Activated T-cell treated with anti-CD3 and anti-CD28 coated beads for 1 hour (primary cell): Measurements from ENCODE around the gene C10orf71.

ENCODE experiments used
- DNase-seq: peaks from one replicate; pipeline ENCODE4 v3.0.0-alpha.2; 2020; ENCODE audit warnings: low read depth

Gene C10orf71

DNA sequence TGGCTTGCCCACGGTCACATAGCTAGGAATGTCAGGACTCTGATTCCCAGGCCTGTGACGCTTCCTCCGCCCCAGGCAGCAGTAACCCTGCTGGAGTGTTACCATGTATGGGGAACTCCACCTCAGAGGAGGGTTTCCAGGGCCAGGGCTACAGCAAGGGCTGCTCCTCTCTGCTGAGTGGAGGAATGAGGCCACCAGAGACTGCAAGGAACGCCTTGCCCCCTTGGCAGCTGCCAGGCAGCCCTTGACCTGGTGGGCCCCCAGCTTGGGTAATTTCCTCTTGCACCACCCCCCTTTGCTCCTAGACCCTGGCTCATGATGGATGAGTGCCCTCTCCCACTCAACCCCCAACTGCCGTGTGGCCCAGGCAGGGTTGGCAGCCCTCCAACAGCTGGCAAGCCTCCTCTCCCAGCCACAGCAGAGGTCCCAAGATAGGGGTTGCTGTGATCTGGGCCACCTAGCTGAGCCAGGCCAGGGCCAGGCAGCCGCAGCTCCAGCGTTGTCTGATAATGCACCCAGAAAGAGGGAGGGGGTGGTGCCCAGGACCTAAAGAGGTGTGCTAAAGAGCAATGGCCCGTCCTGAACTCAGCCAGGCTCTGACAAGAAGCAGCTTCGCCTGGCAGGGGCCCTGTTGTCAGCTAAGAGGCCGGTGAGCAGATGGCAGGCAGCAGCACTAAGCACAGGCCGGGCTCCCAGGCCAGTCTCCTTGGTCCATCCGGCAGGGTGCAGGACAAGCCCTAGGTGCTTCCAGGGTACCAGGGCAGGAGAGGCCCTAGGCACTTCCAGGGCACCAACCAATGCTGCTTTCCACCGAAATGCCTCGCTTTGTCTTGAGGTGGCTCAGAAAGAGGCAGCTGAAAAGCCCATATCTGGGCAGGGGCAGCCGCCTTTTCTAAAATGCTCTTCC is 61.6 kb downstream of the C10orf71 start:
- no peak for DNase-seq

DNA sequence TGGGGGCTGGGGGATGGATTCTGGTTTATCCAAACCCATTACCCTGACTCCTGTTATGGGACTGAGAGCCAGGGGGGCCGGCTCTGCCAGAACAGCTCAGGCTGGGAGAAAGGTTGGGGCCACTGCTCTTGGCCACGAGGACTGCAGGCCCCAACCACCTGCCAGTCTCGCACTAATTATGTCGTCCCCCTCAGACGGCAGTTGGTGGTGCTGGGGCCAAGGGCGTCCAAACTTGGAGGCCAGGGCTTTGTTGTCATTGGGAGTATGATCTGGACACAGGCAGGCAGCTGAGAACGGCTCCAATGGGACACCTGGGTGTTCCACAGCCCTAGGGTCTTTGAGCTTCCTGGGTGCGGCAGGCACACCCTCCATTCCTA is 62.2 kb downstream of the C10orf71 start:
- no peak for DNase-seq

DNA sequence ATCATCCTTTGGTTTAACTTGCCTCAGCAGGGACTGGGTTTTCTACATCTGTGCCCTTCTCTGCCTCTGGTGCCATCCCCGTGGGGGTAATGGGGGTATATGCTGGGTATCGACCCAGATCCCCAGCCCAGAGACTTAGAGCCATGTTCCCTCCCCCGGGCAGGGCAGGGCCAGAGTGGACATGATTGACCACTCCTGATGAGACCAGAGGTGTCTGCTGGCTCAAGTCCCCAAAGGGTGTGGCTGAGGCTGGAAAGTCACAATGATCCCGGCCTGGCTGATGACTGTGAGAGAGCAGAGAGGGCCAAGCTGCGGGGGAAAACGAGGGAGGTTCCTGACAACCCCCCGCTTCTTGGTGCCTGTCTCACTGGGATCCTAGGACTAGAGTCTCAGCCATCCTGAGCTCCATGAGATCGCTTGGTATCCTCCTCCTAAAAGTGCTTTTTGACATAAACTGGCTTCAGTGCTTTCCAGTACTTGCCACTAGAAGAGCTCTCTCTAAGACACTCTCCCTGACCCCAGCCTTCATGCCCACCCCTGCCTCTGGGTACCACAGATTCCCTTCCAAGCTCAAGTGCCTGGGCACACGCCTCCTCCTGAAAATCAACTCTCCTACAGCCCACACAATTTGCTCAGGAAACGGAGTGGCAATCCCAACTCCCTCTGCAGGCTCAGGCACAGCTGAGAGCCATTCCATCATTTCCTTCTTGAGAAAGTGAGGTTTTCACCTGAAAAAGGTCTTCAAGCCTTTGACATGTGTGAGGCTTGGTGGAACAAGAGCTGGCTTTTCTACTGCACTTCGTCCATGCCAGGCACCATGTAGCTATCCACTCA is 63.0 kb downstream of the C10orf71 start:
- DNase-seq: no peak

DNA sequence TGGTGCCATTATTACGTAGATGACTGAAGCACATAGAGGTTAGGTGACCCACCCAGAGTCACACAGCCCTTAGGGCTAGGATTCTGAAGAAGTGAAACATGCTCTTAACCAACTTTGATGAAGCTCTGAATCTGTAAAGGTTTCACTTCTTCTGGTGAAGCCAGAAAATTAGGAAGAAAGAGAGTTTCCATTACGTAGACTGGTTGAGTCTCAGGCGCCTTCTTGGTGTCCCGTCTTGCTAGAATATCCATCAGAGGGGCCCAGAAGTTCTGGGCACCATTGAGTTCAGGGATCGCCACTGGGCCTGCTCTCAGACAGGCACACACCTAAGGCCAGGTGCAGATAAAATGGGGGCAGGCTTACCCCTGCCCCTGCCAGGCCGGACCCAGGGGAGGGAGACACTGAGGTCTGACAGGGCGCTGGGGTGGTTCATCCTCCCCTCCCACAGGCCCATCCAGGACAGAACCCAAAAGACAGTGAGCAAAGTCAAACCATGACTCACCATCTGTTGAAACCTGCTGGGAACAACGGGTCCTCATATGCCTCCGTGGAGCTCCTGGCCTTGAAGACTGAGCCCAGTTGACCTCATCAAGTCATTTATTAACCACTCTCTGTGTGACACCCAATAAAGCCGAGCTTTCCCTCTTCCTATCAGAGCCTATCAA is 63.8 kb downstream of the C10orf71 start:
- no peak for DNase-seq

DNA sequence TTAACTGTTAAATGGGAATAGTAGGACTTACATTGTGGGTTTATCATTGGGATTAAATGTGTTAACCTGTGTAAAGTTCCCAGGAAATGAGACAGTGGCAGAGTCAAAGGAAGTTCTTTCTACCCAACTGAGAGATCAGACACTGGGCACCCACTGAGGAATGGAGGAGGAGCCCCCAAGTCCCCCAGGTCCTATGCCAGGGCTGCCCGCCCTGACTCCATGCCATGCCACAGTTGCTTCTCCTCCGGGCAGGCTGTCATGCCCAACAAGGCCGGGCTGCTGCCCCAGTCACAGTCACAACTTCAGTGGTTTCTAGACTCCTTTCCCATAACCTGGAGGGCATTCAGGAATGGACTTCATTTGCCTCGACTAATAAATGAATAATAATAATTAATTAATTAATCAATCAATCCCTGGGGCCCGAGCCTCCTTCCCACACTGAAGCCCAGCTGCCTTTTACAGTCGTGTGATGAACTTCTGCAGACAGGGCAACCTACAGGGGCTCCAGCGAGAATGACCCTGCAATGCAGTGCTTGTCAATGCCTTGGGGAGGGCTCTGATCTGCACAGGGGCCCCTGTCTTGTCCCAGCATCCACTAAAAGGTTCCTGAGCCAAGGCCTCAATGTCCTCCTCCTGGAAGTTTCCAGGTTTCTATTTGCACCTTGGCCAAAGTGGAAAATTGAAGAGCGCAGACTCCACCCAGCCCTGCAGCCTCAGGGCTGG is 64.5 kb downstream of the C10orf71 start:
- DNase-seq: no peak

DNA sequence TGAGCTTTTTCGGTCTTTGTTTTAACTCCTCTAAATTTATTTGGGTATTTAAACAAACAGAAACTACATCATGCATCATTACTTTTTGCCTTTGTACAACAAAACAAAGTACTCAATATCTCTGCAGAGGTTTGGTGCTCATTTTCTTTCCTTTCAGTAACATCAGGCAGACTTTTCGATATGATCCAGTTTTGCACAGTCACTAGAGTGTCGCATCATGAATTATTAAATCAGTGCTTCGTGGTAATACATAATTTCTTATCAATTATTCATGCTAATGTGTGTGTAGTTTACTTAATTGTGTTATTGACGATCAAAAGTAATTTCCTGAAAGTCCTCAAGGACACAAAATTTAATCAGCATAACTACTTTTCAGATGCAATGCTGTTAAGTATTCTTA is 65.1 kb downstream of the C10orf71 start:
- DNase-seq: no peak

DNA sequence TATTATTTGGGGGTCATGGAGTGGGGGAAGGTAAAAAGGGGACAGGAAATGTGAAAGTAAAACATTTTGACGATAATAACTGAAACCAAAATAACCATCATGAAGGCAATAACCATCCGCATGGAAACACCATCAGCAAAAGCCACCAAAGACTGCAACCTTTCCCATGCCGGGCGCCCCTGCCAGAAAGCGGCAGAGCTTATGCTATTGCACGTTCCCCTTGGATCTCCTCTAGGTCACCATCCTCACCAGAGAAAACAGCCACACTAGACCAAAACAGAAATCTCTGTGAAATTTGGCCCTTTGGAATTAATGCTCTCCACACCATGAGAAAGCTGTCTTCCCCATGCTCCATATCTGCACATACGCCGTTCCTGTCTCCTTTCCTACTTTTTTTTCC is 65.8 kb downstream of the C10orf71 start:
- DNase-seq: no peak

DNA sequence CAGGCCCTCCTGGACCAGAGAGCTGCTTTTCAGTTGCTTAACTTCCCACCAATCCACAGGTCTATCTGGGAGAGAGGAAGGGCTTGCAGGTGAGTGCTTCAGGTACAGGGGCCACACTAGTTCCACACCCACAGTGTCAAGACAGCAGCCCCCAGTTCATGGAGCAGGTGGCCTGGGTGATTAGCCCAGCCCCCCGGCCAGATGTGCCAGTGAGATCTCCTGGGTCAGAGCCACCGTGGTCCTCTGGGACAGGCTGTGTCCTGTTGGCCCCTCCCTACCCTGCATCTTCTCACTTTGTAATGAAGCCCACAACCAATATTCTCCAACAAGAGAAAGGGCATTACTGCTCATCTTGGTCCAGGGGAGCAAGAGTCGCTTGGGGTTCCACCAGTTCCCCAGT is 66.3 kb downstream of the C10orf71 start:
- DNase-seq: no peak

DNA sequence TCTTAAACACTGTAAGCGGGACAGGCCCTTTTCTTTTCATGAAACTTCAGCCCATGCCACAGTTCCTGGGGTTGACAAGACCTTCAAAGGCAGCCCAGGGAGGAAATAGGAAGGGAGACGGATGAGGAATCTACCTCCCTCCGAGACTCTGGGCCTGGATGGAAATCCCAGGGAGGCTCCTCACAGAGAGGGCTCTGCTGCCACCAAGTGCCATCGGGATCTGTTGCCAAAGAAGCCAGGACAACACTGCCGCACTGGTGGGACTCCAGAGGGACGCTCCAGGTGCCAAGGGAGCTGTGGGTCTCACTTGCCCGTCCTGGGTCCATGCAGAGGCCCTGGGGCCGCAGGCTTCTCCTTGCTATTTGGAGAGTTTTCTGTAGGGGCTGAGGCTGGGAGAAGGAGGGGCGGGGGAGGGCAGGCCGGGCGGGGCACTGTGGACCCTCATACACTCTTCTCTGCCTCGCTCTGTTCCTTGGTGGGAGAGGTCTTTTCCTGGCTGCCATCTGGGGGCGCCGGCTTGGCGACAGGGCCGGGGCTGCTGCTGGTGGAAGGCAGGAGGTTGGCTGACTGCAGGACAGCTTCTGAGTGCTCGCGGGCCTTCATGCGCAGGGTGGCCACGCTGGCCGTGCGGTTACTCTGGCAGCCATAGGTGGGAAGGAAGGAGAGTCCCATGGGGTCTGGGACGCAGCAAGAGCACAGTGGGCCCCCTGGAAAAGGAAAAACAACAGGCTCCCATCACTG is 66.9 kb downstream of the C10orf71 start:
- no peak for DNase-seq

DNA sequence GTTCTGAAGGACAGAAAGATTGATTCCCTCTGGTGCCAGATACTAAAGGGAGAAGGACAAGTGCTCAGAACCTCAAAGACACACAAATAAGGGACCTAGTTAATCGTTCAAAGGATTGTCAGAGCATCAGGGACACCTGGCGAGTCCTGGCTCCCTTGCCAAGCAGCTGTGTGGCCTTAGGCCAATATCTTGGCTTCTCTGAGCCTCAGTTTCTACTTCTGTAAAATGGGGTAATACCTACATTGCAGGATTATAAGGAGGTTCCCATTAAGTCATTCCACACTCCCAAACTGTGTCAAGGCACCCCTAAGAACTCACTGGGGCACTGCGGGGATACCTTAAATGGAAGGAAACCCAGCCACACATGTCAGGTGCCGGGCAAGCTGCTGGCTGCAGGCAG is 67.5 kb downstream of the C10orf71 start:
- no peak for DNase-seq

DNA sequence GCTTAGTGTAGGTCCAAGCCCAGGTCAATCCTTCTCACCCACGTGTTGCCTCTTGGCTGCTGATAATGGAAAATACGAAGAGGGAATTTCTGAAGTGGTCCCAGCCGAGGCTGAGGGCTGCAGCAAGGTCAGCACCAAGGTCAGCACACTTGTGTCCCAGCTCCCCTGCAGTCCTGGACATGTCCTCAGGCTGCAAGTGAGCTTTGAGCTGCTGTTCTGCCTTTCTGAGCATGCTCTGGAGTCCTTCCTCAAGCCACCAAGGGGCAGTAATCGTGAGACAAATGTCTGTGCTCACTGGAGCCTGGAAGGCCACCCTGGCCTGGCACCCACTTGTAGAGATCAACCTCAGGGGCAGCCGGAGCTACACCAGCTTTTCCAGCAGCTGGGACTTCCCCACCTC is 68.6 kb downstream of the C10orf71 start:
- DNase-seq: no peak

DNA sequence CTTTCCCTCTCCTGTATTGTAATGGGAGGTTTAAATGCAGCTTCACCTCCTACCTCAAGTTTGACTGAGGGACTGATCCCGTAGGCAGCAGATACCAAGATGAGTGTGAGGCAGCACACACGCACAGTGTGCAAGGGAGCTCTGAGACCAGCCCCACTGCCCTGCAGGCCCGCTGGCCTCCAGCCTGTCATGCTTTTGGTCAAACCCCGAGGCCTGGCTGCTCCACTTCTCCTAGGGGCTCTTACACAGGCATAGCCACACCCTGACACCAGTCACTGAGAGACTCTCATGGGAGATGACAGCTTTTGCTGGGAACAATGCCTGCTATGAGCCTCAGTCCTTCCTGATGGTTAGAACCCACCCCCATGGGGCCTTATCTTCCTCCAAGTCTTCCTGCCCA is 69.3 kb downstream of the C10orf71 start:
- no peak for DNase-seq

DNA sequence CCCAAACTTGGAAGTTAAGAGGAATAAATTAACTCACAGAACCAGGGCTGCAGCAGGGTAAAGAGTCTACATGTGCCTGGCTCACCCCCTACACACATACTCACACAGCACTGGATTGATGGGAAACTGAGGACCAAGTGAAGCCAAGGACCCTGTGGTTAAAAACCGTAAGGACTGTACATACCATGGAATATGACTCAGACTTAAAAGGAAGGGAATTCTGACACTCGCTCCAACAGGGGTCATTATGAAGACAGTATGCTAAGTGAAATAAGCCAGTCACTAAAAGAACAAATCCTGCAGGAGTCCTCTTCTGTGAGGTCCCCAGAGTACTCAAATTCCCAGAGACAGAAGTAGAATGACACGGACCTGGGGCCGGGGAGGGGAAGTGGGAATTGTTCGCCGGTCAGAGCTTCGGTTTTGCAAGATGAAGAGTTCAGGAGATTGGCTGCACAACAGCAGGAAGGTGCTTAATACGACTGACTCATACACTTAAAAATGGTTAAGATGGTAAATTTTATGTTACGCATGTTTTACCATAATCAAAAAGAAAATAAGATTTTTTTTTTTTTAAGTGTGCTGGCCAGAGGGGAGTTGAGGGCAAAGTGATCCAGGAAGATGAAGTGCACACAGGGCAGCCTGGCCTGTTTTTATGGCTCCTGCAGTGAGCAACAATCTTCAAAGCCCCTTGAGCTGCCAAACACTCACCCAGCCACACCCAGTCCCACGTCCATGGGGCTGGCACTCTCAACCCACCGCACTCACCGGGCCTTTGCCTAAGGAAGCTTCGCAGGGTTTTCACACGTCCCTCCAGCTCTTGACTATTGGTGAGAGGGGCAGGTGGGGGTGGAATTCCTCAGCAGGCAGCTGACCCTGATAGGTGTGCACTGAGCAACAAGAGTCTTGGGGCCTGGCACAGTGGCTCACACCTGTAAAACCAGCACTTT is 70.5 kb downstream of the C10orf71 start:
- DNase-seq: no peak

DNA sequence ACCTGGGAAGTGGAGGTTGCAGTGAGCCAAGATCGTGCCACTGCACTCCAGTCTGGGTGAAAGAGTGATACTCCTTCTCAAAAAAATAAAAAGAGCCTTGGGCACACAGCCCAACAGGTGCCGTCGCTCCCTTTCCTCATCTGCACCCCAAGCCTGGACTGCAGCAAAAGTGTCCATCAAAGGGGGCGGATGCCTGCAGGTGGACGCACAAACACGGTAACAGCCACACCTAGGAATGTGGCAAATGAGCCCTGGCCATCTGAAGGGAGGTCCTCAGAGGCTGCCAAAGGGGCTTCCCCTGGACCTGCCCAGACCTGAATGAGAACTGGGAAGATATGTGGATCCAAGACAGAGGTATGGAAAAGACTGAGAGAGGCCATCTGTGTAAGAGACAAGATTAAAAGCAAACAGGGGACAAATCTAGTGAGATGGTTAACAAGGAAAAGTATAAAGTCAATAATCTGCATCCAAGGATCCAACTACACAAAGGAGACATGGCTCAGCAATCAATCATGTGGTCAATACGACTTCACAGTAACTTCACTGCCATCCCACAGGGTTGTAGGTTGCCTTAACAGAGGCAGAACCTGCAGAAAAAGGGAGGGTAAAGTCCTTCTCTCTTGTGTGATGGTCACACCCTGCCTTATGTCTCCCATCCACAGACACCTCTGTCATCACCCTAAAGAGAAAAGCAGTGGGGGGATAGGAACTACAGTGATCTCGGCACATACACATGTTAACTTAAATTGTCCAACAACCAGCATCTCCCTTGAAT is 71.5 kb downstream of the C10orf71 start:
- no peak for DNase-seq

DNA sequence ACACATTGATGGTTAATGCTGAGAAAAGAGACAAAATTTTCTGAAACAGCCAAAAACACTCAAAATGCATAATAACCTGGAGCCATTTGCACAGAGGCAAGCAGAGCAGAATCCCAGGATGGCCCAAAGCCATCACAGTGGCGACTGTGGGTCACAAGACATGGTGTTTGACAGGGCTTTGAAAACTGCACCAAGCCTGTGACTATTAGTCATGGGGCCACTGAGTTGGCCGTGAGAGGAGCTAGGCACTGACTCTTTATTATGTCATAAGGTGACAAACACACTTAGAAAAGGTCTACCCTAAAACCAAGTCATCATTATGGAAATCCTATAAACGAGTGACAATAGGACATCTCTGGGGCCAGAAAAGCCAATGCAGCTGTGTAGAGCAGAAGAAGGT is 73.0 kb downstream of the C10orf71 start:
- DNase-seq: no peak

DNA sequence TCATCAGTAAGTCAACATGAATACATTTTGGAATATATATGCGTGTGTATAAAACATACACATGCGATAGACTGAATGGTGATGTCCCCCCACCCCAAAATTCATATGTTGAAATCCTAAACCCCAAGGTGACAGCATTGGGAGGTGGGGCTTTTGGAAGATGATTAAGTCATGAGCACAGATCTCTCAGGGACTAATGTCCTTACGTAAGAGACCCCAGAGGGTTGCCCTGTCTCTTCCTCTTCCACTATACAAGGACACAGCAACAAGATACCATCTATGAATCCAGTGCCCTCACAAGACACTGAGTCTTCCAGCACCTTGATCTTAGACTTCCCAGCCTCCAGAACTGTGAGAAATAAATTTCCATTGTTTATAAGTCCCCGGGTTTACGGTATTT is 74.4 kb downstream of the C10orf71 start:
- no peak for DNase-seq

DNA sequence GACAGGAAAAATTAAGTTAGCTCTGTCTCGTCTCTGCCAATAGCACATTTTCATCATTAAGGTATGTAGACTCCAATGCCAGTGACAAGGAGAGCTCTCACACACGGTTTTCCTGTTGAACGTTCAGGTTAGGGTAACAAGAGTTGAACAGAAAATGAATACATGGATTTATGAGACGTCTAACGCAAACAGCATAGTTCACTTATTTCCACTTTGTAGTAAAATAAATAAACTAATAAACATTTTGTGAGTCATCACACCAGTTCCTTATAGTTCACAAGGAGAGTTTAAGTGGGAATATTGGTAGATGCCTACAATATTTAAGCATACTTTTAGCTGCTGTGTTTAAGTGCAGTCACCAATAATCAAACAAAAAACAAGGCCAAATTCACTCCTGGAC is 75.8 kb downstream of the C10orf71 start:
- DNase-seq: no peak

DNA sequence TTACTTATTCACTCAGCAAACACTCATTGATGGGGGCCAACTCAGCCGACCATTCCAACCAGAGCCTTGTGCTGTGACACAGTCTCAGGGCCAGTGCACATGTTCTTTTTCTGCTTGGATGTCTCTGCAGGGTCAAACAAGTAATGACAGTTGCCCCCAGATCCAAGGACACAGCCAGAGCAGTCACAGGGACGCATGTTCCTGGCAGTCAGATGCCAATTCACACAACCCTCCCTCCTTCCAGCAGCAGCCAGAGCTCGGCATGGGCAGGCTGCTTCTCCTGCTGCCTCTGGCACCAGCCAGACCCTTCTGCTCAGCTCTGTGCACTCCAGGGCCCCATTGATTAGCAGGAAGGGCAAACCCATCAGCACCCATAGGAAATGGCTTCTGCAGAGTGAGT is 76.6 kb downstream of the C10orf71 start:
- no peak for DNase-seq
